Measurements from ENCODE around the gene VWDE.
"Not testable (repeated sequence)": the region's sequence is repeated elsewhere in the genome, so short reads cannot be mapped to it uniquely, and the experiment has no call there.

VWDE gene

GRCh38 chr7:12401538-12402364, 1.9 kb downstream of the VWDE start:
- DNase-seq (ENCODE audit: low read depth) = no peak

GRCh38 chr7:12398186-12398585, 5.5 kb downstream of the VWDE start:
- no peak for DNase-seq (ENCODE audit: low read depth)

- DNase-seq (ENCODE audit: low read depth) = no peak
Measured at GRCh38 chr7:12397671-12398070, 6.0 kb downstream of the VWDE start.

- DNase-seq (ENCODE audit: low read depth) = not testable (repeated sequence)
Measured at GRCh38 chr7:12396670-12397069, 7.0 kb downstream of the VWDE start.

- no peak for DNase-seq (ENCODE audit: low read depth)
Measured at GRCh38 chr7:12391922-12392615, 11.6 kb downstream of the VWDE start.

GRCh38 chr7:12389089-12389700, 14.5 kb downstream of the VWDE start:
- DNase-seq (ENCODE audit: low read depth) = no peak

- no peak for DNase-seq (ENCODE audit: low read depth)
Measured at GRCh38 chr7:12386313-12386740, 17.3 kb downstream of the VWDE start.

- DNase-seq (ENCODE audit: low read depth) = no peak
Measured at GRCh38 chr7:12385364-12385786, 18.3 kb downstream of the VWDE start.

GRCh38 chr7:12383377-12383776, 20.3 kb downstream of the VWDE start:
- no peak for DNase-seq (ENCODE audit: low read depth)

- no peak for DNase-seq (ENCODE audit: low read depth)
Measured at GRCh38 chr7:12378389-12378788, 25.3 kb downstream of the VWDE start.

- no peak for DNase-seq (ENCODE audit: low read depth)
Measured at GRCh38 chr7:12377406-12377805, 26.3 kb downstream of the VWDE start.

GRCh38 chr7:12373580-12374263, 29.9 kb downstream of the VWDE start:
- no peak for DNase-seq (ENCODE audit: low read depth)

- no peak for DNase-seq (ENCODE audit: low read depth)
Measured at GRCh38 chr7:12370249-12370648, 33.4 kb downstream of the VWDE start.

- DNase-seq (ENCODE audit: low read depth) = no peak
Measured at GRCh38 chr7:12369756-12370155, 33.9 kb downstream of the VWDE start.

GRCh38 chr7:12369072-12369471, 34.6 kb downstream of the VWDE start:
- DNase-seq (ENCODE audit: low read depth) = no peak

- no peak for DNase-seq (ENCODE audit: low read depth)
Measured at GRCh38 chr7:12360948-12361347, 42.7 kb downstream of the VWDE start.

- no peak for DNase-seq (ENCODE audit: low read depth)
Measured at GRCh38 chr7:12358694-12359093, 45.0 kb downstream of the VWDE start.

- DNase-seq (ENCODE audit: low read depth) = no peak
Measured at GRCh38 chr7:12357508-12357907, 46.2 kb downstream of the VWDE start.

- no peak for DNase-seq (ENCODE audit: low read depth)
Measured at GRCh38 chr7:12351843-12352242, 51.8 kb downstream of the VWDE start.

GRCh38 chr7:12350971-12351370, 52.7 kb downstream of the VWDE start:
- no peak for DNase-seq (ENCODE audit: low read depth)

GRCh38 chr7:12337095-12337494, 66.6 kb downstream of the VWDE start:
- DNase-seq (ENCODE audit: low read depth) = no peak

Data from activated T-helper 1 cell treated with Interleukin-2 at 50 U/mL for 16 hours (primary cell).